ENCODE results near the gene OSCP1.

DNA sequence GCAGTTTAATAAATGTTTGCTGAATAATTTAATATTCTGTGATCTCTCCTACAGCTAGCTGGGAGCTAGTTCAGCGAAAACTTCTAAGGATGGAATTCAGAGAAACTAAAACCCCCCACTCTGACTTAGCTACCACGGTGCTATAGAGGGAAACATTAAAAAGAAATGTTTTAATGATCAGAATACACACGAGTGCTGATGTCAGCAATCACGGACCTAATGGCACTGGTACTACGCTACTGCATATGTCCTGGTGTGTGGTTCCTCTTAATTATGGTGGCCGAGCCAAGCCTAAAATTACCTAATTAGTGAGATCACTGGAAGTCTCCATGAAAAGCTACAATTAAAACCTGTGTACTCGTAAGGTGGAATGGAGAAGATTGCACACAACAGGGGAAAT lies 28.6 kb downstream of the OSCP1 start:
- TF ChIP-seq, protein P1, sequence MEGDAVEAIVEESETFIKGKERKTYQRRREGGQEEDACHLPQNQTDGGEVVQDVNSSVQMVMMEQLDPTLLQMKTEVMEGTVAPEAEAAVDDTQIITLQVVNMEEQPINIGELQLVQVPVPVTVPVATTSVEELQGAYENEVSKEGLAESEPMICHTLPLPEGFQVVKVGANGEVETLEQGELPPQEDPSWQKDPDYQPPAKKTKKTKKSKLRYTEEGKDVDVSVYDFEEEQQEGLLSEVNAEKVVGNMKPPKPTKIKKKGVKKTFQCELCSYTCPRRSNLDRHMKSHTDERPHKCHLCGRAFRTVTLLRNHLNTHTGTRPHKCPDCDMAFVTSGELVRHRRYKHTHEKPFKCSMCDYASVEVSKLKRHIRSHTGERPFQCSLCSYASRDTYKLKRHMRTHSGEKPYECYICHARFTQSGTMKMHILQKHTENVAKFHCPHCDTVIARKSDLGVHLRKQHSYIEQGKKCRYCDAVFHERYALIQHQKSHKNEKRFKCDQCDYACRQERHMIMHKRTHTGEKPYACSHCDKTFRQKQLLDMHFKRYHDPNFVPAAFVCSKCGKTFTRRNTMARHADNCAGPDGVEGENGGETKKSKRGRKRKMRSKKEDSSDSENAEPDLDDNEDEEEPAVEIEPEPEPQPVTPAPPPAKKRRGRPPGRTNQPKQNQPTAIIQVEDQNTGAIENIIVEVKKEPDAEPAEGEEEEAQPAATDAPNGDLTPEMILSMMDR (IDR thresholded peaks at IDR 0.05; ENCODE audit: extremely low read depth in 1 of 2, insufficient read depth in 1 of 2, low read depth in 1 of 2, low read length in 2 of 2) = no peak
- TF ChIP-seq EZH2 (IDR thresholded peaks at IDR 0.05; ENCODE audit: borderline replicate concordance, low read depth, low read length, severe bottlenecking) (no peak), POLR2AphosphoS5 (IDR thresholded peaks at IDR 0.05; ENCODE audit: insufficient read depth, low read depth, low read length) (no peak), POLR2A (IDR thresholded peaks at IDR 0.05; ENCODE audit: low read depth, low read length) (no peak), JUN (IDR thresholded peaks at IDR 0.05; ENCODE audit: borderline replicate concordance, insufficient read depth, insufficient read length, low read depth) (no peak)
- TF ChIP-seq, protein P2, sequence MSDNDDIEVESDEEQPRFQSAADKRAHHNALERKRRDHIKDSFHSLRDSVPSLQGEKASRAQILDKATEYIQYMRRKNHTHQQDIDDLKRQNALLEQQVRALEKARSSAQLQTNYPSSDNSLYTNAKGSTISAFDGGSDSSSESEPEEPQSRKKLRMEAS (IDR thresholded peaks at IDR 0.05; ENCODE audit: insufficient read depth, insufficient read length) = no peak

Data from endothelial cell of umbilical vein (primary cell).